Neural cell (in vitro differentiated cells): ENCODE measurements around the gene ASF1B. TPM values are rescaled to one million over a fixed set of nuclear protein-coding genes. Genes with fewer than 3 reads are reported as not detected.

Experiments used
- H2AFZ ChIP-seq: fragments of 200-600, 300-800 bp; sonication (generic), shearing (Covaris generic); 2 replicates; pipeline ENCODE4 v1.6.0; 2014; ENCODE audit warnings: low read depth, mild to moderate bottlenecking, antibody characterized with exemption, low read length, moderate library complexity
- H3F3A ChIP-seq: fragments of 200-600 bp; shearing (Covaris generic); 2 replicates; pipeline ENCODE4 v1.6.1; 2016; ENCODE audit warnings: mild to moderate bottlenecking, moderate library complexity, mixed read lengths, antibody characterized with exemption, low read length; ENCODE audit not compliant: insufficient read depth, poor library complexity, severe bottlenecking
- H3K27ac ChIP-seq: fragments of 200-600, 300-800 bp; sonication (generic), shearing (Covaris generic); 2 replicates; pipeline ENCODE4 v1.5.1; 2014; ENCODE audit warnings: mild to moderate bottlenecking, low read length, moderate library complexity
- H3K27me3 ChIP-seq: fragments of 300-800, 200-600 bp; sonication (generic), shearing (Covaris generic); 2 replicates; pipeline ENCODE4 v1.6.0; 2014; ENCODE audit warnings: mild to moderate bottlenecking, low read depth, low read length, moderate library complexity; ENCODE audit not compliant: insufficient read depth
- H3K36me3 ChIP-seq: fragments of 300-800, 200-600 bp; sonication (generic), shearing (Covaris generic); 2 replicates; pipeline ENCODE4 v1.5.1; 2014; ENCODE audit warnings: mild to moderate bottlenecking, antibody characterized with exemption, low read length, moderate library complexity; ENCODE audit not compliant: insufficient read depth
- H3K4me2 ChIP-seq: fragments of 300-800, 200-600 bp; sonication (generic), shearing (Covaris generic); 2 replicates; pipeline ENCODE4 v1.6.0; 2014; ENCODE audit warnings: mild to moderate bottlenecking, low read length
- H3K4me3 ChIP-seq: fragments of 300-800, 200-600 bp; sonication (generic), shearing (Covaris generic); 2 replicates; pipeline ENCODE4 v1.5.1; 2014; ENCODE audit warnings: mild to moderate bottlenecking, low read length, moderate library complexity
- H3K79me2 ChIP-seq: fragments of 200-600 bp; shearing (Covaris generic); replicated peaks from 2 replicates; pipeline ENCODE4 v1.6.0; 2014; ENCODE audit warnings: mild to moderate bottlenecking, low read length, moderate library complexity; ENCODE audit not compliant: insufficient read depth
- H3K9ac ChIP-seq: fragments of 300-800, 200-600 bp; sonication (generic), shearing (Covaris generic); 2 replicates; pipeline ENCODE4 v1.6.1; 2016; ENCODE audit warnings: mild to moderate bottlenecking, low read length, mixed read lengths
- H3K9me2 ChIP-seq: fragments of 200-600 bp; shearing (Covaris generic); 2 replicates; pipeline ENCODE4 v1.6.1; 2016; ENCODE audit warnings: mild to moderate bottlenecking, low read length, mixed read lengths; ENCODE audit not compliant: insufficient read depth
- H3K9me3 ChIP-seq: fragments of 200-600, 300-800 bp; sonication (generic), shearing (Covaris generic); 2 replicates; pipeline ENCODE4 v1.6.1; 2016; ENCODE audit warnings: mild to moderate bottlenecking, mixed run types, low read length, moderate library complexity, mixed read lengths
- H4K20me1 ChIP-seq: fragments of 200-600 bp; shearing (Covaris generic); 2 replicates; pipeline ENCODE4 v1.6.1; 2016; ENCODE audit warnings: mild to moderate bottlenecking, mixed run types; ENCODE audit not compliant: insufficient read depth
- CTCF ChIP-seq: fragments of 450-650 bp; IDR thresholded peaks from 2 replicates; pipeline ENCODE4 v1.5.1; 2014; ENCODE audit warnings: antibody characterized with exemption, mild to moderate bottlenecking, moderate library complexity; ENCODE audit not compliant: poor library complexity, severe bottlenecking
- EP300 ChIP-seq: fragments of 450-650 bp; conservative IDR thresholded peaks from 2 replicates; pipeline ENCODE4 v1.6.1; 2014; ENCODE audit warnings: antibody characterized with exemption, mild to moderate bottlenecking, moderate library complexity; ENCODE audit not compliant: poor library complexity, severe bottlenecking
- EZH2 ChIP-seq: fragments of 200-600, 300-800 bp; shearing (Covaris generic), sonication (generic); IDR thresholded peaks from 2 replicates; pipeline ENCODE4 v1.6.1; 2014; ENCODE audit warnings: antibody characterized with exemption, low read length, borderline replicate concordance, mild to moderate bottlenecking; ENCODE audit not compliant: insufficient read depth, poor library complexity, severe bottlenecking
- MXI1 ChIP-seq: fragments of 450-650 bp; conservative IDR thresholded peaks from 2 replicates; pipeline ENCODE4 v1.6.1; 2014; ENCODE audit warnings: antibody characterized with exemption, mild to moderate bottlenecking; ENCODE audit not compliant: poor library complexity, severe bottlenecking
- POLR2AphosphoS5 ChIP-seq: IDR thresholded peaks from 2 replicates; pipeline ENCODE4 v1.6.1; 2012
- RAD21 ChIP-seq: fragments of 450-650 bp; conservative IDR thresholded peaks from 2 replicates; pipeline ENCODE4 v1.6.1; 2014; ENCODE audit warnings: antibody characterized with exemption, mild to moderate bottlenecking, moderate library complexity
- SMC3 ChIP-seq: fragments of 450-650 bp; conservative IDR thresholded peaks from 2 replicates; pipeline ENCODE4 v1.6.1; 2014; ENCODE audit warnings: antibody characterized with exemption, mild to moderate bottlenecking, moderate library complexity; ENCODE audit not compliant: poor library complexity
- TAF1 ChIP-seq: IDR thresholded peaks from 2 replicates; pipeline ENCODE4 v1.6.1; 2012; ENCODE audit warnings: low read depth
- polyA plus RNA-seq: library from polyadenylated mRNA; depleted of rRNA; stranded (reverse); fragments of >200 nt; gene quantifications from 2 replicates; pipeline ENCODE4 v1.2.3, GENCODE V29; 2014
- TF ChIP-seq, protein P1 (sequence below): IDR thresholded peaks from 2 replicates; pipeline ENCODE4 v1.6.1; 2012; ENCODE audit warnings: borderline replicate concordance

ASF1B gene
- polyA plus RNA-seq, 1 donor from 2014 or later = 0.32 TPM

DNA sequence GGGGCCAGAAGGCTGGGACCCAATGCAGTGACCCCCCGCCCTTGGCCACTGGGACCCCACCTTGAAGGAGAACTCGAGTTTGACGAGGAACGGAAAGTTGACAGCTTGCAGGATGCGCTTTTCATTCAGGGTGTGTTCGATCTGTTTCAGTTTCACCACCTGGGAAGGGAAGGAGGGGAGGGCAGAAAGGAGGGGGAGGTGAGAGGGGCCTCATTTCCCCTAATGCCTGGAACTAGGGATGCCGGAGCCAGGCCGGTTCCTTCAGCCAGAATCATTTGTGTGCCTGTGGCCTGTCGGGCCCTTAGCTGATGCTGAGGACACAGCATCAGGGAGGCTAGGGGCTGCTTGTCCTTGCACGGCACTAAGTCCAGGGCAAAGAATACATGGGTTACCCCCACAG lies 33.6 kb downstream of the ASF1B start:
- Histone ChIP-seq H3K4me2 (no peak overlapping the region), H4K20me1 (no peaks in the 10 kb centered on the region), H3K27me3 (no peaks in the 10 kb centered on the region), H3K79me2 (no peaks in the 10 kb centered on the region), H3F3A (no peaks in the 10 kb centered on the region), H3K27ac (no peak overlapping the region), H3K9me2 (no peaks in the 10 kb centered on the region), H3K36me3 (peaks cover 6% of the 10 kb centered on the region), H3K4me3 (no peak overlapping the region), H3K9ac (no peak overlapping the region), H3K9me3 (no peaks in the 10 kb centered on the region), H2AFZ (no peak overlapping the region)
- TF ChIP-seq EP300 (no peak), SMC3 (no peak), CTCF (no peak), RAD21 (no peak), TAF1 (no peak), MXI1 (no peak), EZH2 (no peak), POLR2AphosphoS5 (no peak)
- TF ChIP-seq, protein P1, sequence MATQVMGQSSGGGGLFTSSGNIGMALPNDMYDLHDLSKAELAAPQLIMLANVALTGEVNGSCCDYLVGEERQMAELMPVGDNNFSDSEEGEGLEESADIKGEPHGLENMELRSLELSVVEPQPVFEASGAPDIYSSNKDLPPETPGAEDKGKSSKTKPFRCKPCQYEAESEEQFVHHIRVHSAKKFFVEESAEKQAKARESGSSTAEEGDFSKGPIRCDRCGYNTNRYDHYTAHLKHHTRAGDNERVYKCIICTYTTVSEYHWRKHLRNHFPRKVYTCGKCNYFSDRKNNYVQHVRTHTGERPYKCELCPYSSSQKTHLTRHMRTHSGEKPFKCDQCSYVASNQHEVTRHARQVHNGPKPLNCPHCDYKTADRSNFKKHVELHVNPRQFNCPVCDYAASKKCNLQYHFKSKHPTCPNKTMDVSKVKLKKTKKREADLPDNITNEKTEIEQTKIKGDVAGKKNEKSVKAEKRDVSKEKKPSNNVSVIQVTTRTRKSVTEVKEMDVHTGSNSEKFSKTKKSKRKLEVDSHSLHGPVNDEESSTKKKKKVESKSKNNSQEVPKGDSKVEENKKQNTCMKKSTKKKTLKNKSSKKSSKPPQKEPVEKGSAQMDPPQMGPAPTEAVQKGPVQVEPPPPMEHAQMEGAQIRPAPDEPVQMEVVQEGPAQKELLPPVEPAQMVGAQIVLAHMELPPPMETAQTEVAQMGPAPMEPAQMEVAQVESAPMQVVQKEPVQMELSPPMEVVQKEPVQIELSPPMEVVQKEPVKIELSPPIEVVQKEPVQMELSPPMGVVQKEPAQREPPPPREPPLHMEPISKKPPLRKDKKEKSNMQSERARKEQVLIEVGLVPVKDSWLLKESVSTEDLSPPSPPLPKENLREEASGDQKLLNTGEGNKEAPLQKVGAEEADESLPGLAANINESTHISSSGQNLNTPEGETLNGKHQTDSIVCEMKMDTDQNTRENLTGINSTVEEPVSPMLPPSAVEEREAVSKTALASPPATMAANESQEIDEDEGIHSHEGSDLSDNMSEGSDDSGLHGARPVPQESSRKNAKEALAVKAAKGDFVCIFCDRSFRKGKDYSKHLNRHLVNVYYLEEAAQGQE = no peak

DNA sequence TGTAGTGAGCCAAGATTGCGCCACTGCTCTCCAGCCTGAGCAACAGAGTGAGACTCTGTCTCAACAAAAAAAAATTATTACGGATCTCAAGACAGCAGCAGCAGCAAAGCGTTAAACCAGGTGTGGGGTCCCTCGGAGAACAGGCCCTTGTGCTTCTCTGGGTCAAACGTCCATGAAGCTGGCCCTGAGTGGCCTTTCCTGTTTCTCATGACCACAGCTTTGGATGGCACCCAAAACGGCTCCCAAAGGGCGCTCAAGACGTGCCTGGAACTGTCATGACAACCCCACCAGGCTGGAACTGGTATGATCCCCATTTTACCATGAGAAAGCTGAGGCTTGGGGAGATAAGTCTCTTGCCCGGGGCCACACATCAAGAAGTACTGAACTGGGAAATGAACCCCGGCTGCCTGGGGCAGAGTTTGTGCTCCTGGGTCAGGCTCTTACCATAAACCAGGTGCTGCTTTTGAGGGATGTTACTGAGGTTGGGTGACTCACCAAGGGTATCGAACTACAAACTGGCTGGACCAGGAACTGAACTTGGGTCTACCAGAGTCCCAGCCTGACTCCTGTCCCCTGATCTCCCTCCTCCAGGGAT lies 34.2 kb downstream of the ASF1B start:
- no peaks in the 10 kb centered on the region for H3K9me2 ChIP-seq
- H3K4me2 ChIP-seq = no peak overlapping the region
- H3K79me2 ChIP-seq = no peaks in the 10 kb centered on the region
- H3K27ac ChIP-seq = no peak overlapping the region
- no peak overlapping the region for H3K9ac ChIP-seq
- H3K27me3 ChIP-seq = no peaks in the 10 kb centered on the region
- no peaks in the 10 kb centered on the region for H3K9me3 ChIP-seq
- no peak for TF ChIP-seq POLR2AphosphoS5
- TF ChIP-seq, protein P1 = no peak
- no peak for TF ChIP-seq MXI1
- TF ChIP-seq CTCF = no peak
- H3K36me3 ChIP-seq = peaks cover 6% of the 10 kb centered on the region
- no peak overlapping the region for H2AFZ ChIP-seq
- H4K20me1 ChIP-seq = no peaks in the 10 kb centered on the region
- no peaks in the 10 kb centered on the region for H3F3A ChIP-seq
- H3K4me3 ChIP-seq = no peak overlapping the region
